ENCODE measurements around the gene SCFD2.

Gene SCFD2

GRCh38 chr4:53128231-53128630 is 237.6 kb downstream of the SCFD2 start:
- no peaks in the 10 kb centered on the region for H3K9me3 ChIP-seq (ENCODE audit: insufficient read depth, low read length, severe bottlenecking)
- no peak overlapping the region for H3K9ac ChIP-seq (ENCODE audit: low read depth, low read length)
- ATAC-seq (ENCODE audit: insufficient read depth, low read depth) (no peak), DNase-seq (no peak)
- no peaks in the 10 kb centered on the region for H3K27me3 ChIP-seq (ENCODE audit: insufficient read depth, low read length, poor library complexity)
- no peaks in the 10 kb centered on the region for H3K79me2 ChIP-seq (ENCODE audit: insufficient read depth, low read length)
- no peaks in the 10 kb centered on the region; the same call in 1 of the 2 replicates for H3K36me3 ChIP-seq (ENCODE audit: insufficient read depth, low read length)
- no peak overlapping the region for H3K4me2 ChIP-seq (ENCODE audit: insufficient read depth, low read length)
- H3K4me1 ChIP-seq (ENCODE audit: insufficient read depth, low read length) = no peaks in the 10 kb centered on the region
- no peak for TF ChIP-seq CTCF (IDR thresholded peaks at IDR 0.05; ENCODE audit: borderline replicate concordance, extremely low read depth, low read length, poor library complexity, severe bottlenecking)
- no peak for TF ChIP-seq EZH2 (IDR thresholded peaks at IDR 0.05; ENCODE audit: borderline replicate concordance, low read depth, low read length, severe bottlenecking)
- H4K20me1 ChIP-seq (ENCODE audit: insufficient read depth, low read length) = no peaks in the 10 kb centered on the region; the same call in 1 of the 2 replicates
- H3K4me3 ChIP-seq (ENCODE audit: low read depth in 1 of 2, low read length in 2 of 2) = no peak overlapping the region
- H2AFZ ChIP-seq (ENCODE audit: low read depth, low read length) = no peak overlapping the region
- H3K27ac ChIP-seq (ENCODE audit: low read length) = no peak overlapping the region

GRCh38 chr4:53127365-53127764 is 238.5 kb downstream of the SCFD2 start:
- TF ChIP-seq CTCF (IDR thresholded peaks at IDR 0.05; ENCODE audit: borderline replicate concordance, extremely low read depth, low read length, poor library complexity, severe bottlenecking) (no peak), EZH2 (IDR thresholded peaks at IDR 0.05; ENCODE audit: borderline replicate concordance, low read depth, low read length, severe bottlenecking) (no peak)

GRCh38 chr4:53126099-53126498 is 239.8 kb downstream of the SCFD2 start:
- Histone ChIP-seq H3K9me3 (ENCODE audit: insufficient read depth, low read length, severe bottlenecking) (no peaks in the 10 kb centered on the region), H3K4me1 (ENCODE audit: insufficient read depth, low read length) (no peaks in the 10 kb centered on the region), H2AFZ (ENCODE audit: low read depth, low read length) (no peak overlapping the region), H3K4me2 (ENCODE audit: insufficient read depth, low read length) (no peak overlapping the region), H3K27me3 (ENCODE audit: insufficient read depth, low read length, poor library complexity) (no peaks in the 10 kb centered on the region), H3K4me3 (ENCODE audit: low read depth in 1 of 2, low read length in 2 of 2) (no peak overlapping the region), H3K36me3 (ENCODE audit: insufficient read depth, low read length) (no peaks in the 10 kb centered on the region; the same call in 1 of the 2 replicates), H3K27ac (ENCODE audit: low read length) (no peak overlapping the region), H3K9ac (ENCODE audit: low read depth, low read length) (no peak overlapping the region), H4K20me1 (ENCODE audit: insufficient read depth, low read length) (no peaks in the 10 kb centered on the region; the same call in 1 of the 2 replicates), H3K79me2 (ENCODE audit: insufficient read depth, low read length) (no peaks in the 10 kb centered on the region)
- no peak for DNase-seq
- no peak for ATAC-seq (ENCODE audit: insufficient read depth, low read depth)
- TF ChIP-seq EZH2 (IDR thresholded peaks at IDR 0.05; ENCODE audit: borderline replicate concordance, low read depth, low read length, severe bottlenecking) (no peak), CTCF (IDR thresholded peaks at IDR 0.05; ENCODE audit: borderline replicate concordance, extremely low read depth, low read length, poor library complexity, severe bottlenecking) (no peak)

More at GRCh38 chr4:53127365-53127764, 238.5 kb downstream of the SCFD2 start:
- ATAC-seq (ENCODE audit: insufficient read depth, low read depth) = no peak
- H4K20me1 ChIP-seq (ENCODE audit: insufficient read depth, low read length) = no peaks in the 10 kb centered on the region; the same call in 1 of the 2 replicates
- no peaks in the 10 kb centered on the region for H3K4me1 ChIP-seq (ENCODE audit: insufficient read depth, low read length)
- no peaks in the 10 kb centered on the region for H3K79me2 ChIP-seq (ENCODE audit: insufficient read depth, low read length)
- no peak overlapping the region for H3K9ac ChIP-seq (ENCODE audit: low read depth, low read length)
- no peak overlapping the region for H3K27ac ChIP-seq (ENCODE audit: low read length)
- no peaks in the 10 kb centered on the region for H3K9me3 ChIP-seq (ENCODE audit: insufficient read depth, low read length, severe bottlenecking)
- no peak overlapping the region for H3K4me2 ChIP-seq (ENCODE audit: insufficient read depth, low read length)
- H3K36me3 ChIP-seq (ENCODE audit: insufficient read depth, low read length) = no peaks in the 10 kb centered on the region; the same call in 1 of the 2 replicates
- no peaks in the 10 kb centered on the region for H3K27me3 ChIP-seq (ENCODE audit: insufficient read depth, low read length, poor library complexity)
- no peak overlapping the region for H3K4me3 ChIP-seq (ENCODE audit: low read depth in 1 of 2, low read length in 2 of 2)
- DNase-seq = no peak
- H2AFZ ChIP-seq (ENCODE audit: low read depth, low read length) = no peak overlapping the region

All from DND-41 (cell line).